DMS114 treated with DMSO at 0.1 percent for 48 hours (cell line): Measurements from ENCODE around the gene ZFP30.

Source experiments
- DNase-seq: peaks from one replicate; lab custom pipeline; 2025; ENCODE audit not compliant: unreplicated experiment; lab: John Stamatoyannopoulos, UW

Gene ZFP30

DNA sequence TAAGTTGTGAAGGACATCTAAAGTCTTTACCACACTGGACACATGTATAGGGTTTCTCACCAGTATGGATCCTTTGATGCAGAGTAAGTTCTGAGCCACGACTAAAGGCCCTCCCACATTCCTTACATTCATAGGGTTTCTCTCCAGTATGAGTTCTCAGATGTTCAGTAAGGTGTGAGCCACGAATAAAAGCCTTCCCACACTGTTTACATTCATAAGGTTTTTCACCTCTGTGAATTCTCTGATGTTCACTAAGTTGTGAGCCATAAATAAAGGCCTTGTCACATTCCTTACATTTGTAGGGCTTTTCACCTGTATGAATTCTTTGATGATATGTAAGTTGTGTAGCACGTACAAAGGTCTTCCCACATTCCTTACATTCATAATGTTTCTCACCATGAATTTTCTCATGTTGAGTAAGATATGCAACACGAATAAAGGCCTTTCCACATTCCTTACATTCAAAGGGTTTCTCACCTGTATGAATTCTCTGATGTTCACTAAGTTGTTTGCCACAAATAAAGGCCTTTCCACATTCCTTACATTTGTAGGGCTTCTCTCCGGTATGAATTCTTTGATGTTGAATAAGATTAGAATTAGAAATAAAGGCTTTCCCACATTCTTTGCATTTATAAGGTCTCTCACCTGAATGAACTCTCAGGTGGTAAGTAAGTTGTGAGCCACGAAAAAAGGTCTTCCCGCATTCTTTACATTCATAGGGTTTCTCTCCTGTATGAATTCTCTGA lies 90.5 kb downstream of the ZFP30 start:
- DNase-seq, result no peak
